ENCODE data around the gene HTT. TPM values are rescaled to one million over a fixed set of nuclear protein-coding genes. Genes with fewer than 3 reads are reported as not detected.

The HTT gene
- total RNA-seq, 1 donor from 2014 or later = 25.9 TPM

DNA sequence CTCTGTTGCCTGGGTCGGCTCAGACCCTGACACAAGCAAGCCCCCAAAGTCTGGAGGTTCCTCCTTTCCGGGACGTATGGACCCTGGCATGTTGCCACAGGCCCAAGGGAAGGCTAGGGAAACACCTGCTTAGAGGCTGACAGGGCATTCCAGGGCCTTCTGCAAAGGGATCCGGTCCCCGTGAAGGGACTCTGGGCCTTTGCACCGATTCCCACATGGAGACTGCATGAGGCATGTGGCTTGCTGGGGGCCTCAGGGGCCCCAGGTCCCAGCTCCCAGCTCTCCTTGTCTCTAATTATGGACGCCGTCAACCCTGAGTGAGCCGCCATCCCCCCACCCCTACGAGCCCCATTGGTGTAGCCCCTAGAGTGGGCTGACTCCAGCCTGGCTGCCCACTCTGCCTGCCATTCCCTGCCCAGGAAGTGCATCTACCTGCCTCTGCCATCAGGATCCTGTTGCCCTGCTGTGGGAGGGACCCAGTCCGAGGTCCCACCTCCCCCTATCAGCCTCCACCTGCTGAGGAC, 214.2 kb downstream of the HTT start:
- ATAC-seq (no peak), DNase-seq (no peak)
- intact Hi-C loops (cut with micrococcal nuclease) = no loop called here

DNA sequence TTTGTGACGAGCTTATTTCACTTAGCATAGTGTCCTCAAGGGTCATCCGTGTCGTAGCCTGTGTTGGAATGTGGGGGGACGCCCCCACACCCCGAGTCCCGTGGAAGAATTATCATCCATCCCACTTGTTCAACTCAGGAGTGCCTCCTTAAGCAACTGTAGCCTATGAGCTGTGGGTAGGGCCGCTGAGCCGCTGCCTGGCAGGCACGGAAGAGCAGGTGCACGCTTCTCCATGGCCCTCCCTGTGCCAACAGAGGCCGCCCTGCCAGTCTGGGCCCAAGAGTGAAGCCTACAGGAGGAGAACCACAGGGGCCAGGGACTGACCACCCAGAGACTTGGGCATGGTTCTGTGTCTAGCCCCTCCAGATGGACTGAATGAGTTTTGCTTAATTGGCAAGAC, 216.0 kb downstream of the HTT start:
- ATAC-seq (no peak), DNase-seq (no peak)
- intact Hi-C loops (cut with micrococcal nuclease) = no loop called here

DNA sequence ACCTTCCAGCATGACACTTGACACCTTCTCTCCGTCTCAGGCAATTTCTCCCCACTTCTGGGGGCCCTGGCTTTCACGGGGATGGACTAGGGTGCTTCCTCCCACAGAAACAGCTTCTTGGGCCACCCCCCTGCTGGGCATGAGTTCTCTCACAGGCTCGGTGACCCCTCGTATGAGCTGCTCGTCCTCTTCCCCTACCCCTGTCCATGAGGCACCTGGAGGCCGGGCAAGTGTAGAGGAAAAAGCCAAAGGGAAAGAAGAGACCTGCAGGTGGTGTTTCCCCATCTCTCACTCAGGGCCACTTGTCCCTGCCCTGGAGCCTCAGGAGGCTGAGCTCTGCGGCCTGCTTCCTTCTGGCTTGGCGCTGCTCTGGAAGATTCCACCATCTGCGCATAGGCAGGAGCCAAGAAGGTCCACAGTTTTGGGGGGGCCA, 216.4 kb downstream of the HTT start:
- ATAC-seq (no peak), DNase-seq (no peak)
- intact Hi-C loops (cut with micrococcal nuclease) = no loop called here

DNA sequence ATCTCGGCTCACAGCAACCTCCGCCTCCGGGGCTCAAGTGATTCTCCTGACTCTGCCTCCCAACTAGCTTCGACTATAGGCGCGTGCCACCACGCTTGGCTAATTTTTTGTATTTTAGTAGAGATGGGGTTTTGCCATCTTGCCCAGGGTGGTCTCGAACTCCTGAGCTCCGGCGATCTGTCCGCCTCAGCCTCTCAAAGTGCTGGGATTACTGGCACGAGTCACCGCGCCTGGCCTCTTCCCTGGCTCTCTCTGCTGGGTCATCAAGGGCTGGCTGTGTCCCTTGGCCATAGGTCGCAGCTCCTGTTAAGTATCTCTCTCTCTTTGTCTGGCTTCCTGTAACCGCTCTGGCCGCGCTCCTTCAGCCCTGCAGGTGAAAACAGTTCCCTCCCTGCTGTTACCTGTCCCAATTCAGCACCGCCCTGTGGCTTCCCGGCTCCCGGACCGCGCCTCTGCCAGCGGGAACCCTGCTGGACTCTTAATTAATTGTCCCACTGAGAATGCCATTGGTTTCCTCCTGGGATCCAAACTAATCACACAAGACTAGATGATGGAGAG, 217.0 kb downstream of the HTT start:
- ATAC-seq = peak; percentile 2
- intact Hi-C loops (cut with micrococcal nuclease) = no loop called here
- DNase-seq = peak; percentile 55

DNA sequence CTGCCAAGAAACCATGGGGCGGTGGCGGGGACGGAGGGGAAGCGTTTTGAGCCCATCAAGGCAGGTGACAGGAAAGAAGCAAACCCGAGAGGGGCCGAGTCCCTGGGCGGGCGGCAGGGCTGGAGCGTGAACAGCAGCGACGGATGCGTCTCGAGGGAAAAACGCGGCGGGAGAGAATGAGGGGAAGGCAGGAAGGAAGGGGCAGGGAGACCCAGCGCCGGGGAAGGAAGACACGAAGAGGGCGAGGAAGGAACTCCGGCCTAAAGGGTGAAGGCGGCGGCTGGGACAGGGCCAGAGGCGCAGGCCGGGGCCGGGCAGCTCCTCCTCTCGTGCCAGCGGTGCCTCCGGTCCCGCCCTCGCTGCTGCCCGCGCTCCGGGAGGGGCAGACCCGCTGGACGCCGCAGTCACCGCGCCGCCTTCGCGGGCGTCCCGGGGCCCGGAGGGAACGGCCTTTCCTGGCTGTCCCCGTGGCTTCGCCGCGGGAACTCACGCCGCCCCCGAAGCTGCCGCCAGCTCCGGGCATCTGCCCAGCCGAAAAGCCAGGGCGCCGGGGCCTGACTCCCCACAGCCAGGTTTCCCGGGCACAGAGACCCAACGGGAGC, 217.6 kb downstream of the HTT start:
- intact Hi-C loops (cut with micrococcal nuclease) = no loop called here
- DNase-seq = peak; percentile 82
- ATAC-seq = peak; percentile 78

DNA sequence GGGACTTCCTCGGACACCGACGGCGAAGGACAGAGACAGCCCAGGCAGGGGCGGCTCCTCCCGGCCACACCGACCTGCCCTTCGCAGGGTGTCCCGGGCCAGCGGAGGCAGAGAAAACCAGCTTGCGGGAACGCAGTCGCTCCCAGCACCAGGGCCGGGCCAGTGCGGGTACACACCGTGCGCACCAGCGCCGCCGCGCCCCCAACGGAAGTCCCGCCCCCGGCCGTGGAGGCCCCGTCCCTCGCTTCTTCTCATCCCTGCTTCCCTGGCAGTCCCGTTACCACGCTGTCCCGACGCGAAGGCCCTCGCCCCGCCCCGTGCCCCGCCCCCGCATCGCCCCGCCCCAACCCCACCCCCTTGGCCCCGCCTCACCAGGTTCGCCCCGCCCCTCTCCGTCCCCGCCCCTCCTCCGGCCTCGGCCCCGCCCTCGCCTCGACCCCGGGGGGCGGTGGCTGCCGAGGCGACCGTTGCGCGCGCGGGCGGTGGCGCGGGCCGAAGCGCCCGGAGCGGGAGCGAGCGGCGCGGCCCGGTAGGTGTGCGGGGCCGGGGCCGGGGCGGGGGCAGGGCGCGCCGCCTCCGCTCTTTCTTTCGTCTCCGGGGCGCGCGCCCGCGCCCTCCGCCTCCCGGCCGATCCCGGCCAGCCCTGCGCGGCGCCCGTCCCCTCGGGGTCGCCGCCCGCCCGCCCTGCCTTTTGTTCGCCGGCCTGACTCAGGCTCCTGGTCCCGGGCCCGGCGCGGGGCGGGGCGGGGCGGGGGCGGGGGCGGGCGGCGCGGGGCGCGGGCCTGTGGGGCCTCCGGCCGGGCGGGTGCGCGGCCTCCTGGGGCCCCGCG, 218.3 kb downstream of the HTT start, which contains the start of gene RGS12:
Gene RGS12, plus strand, starts transcription at position 451 of the 830 bp plus-strand sequence. CDS start 23,150 bp downstream, outside the sequence.
- DNase-seq (peak; percentile 97), ATAC-seq (peak; percentile 96)
- intact Hi-C loops (cut with micrococcal nuclease) = no loop called here

Other genes starting within 250 kb of the HTT start
- 228 TPM for gene ADD1, start 230.8 kb upstream of the HTT start, total RNA-seq
- gene NOP14, start 111.3 kb upstream of the HTT start, total RNA-seq = 19.9 TPM
- 9.2 TPM for gene GRK4, start 111.1 kb upstream of the HTT start, total RNA-seq
- gene HTT-AS, start 143 bp upstream of the HTT start, total RNA-seq = not detected
- gene MSANTD1, start 174.5 kb downstream of the HTT start, total RNA-seq = 0.45 TPM
- 14.6 TPM for gene RGS12, start 218.3 kb downstream of the HTT start, total RNA-seq

Measured in left ventricle myocardium superior (tissue), 1 donor.